Ectodermal cell (in vitro differentiated cells): ENCODE measurements around the gene LRRC8E.

Experiments used
- H3K27ac ChIP-seq: 2 replicates; pipeline ENCODE4 v1.7.0; 2013; ENCODE audit warnings: mild to moderate bottlenecking, low read depth, low read length; ENCODE audit not compliant: insufficient read depth, poor library complexity, severe bottlenecking
- H3K27me3 ChIP-seq: 2 replicates; pipeline ENCODE4 v1.7.0; 2013; ENCODE audit warnings: mild to moderate bottlenecking, low read length; ENCODE audit not compliant: insufficient read depth, control insufficient read depth, poor library complexity, severe bottlenecking
- H3K36me3 ChIP-seq: one replicate; pipeline ENCODE4 v1.7.0; 2013; ENCODE audit warnings: low read length; ENCODE audit not compliant: control insufficient read depth, insufficient read depth
- H3K4me1 ChIP-seq: one replicate; pipeline ENCODE4 v1.7.0; 2013; ENCODE audit warnings: low read length; ENCODE audit not compliant: control insufficient read depth, insufficient read depth
- H3K4me3 ChIP-seq: 2 replicates; pipeline ENCODE4 v1.7.0; 2013; ENCODE audit warnings: low read depth, low read length, control low read depth; ENCODE audit not compliant: insufficient read depth
- H3K9me3 ChIP-seq: 2 replicates; pipeline ENCODE4 v1.7.0; 2013; ENCODE audit warnings: mild to moderate bottlenecking, low read length, moderate library complexity; ENCODE audit not compliant: control insufficient read depth
- WGBS, 2 experiments: methylation state at CpG; one replicate each; pipeline ENCODE4 v1.1.7; 2013; ENCODE audit warnings: missing lambda C conversion rate in 2 of 2; 5-methylcytosine and 5-hydroxymethylcytosine counted together

Gene LRRC8E

DNA sequence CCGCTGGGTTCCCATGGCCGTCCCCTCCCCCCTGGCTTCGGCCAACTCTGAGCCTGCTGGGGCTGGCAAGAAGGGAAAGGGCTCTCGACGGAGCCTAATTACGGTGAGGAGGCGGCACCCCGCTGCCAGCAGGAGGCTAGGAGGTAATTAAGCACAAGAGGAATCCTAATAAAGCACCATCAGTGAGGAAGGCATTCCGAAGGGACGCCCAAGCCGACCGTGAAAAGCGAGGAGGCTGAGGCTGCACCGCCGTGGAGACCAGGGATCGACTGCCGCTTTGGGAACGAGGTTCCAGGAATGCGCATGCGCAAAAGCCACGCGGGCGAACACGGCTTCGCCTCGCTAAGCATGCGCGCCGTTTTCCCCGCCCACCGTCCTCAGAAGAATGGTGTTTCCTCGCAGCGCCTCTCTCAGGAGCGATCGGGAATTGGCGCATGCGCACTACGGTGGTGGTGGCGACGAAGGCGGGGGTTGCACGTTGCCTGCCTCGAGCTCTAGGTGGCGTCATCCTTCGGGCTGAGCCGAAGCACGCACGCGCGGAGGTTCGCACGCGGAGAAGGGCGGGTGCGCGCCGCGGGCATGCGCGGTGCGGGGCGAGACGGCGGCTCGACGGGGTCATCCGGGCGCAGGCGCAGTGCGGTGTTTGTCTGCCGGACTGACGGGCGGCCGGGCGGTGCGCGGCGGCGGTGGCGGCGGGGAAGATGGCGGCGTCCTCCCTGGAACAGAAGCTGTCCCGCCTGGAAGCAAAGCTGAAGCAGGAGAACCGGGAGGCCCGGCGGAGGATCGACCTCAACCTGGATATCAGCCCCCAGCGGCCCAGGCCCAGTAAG is 15.1 kb downstream of the LRRC8E start, which contains the start of gene MAP2K7:
TSS of gene MAP2K7 (plus strand) at position 634 of the 830 bp plus-strand sequence. CDS start at position 702, 68 bp downstream.
- Histone ChIP-seq H3K4me1 (peaks cover 11% of the 10 kb centered on the region), H3K27me3 (no peaks in the 10 kb centered on the region), H3K27ac (peak within 1 kb of the TSS; percentile 28), H3K9me3 (no peaks in the 10 kb centered on the region), H3K36me3 (no peaks in the 10 kb centered on the region), H3K4me3 (peak within 1 kb of the TSS; percentile 73)
- WGBS, 2 experiments = 0 to 1% methylated on average over 89 of the region's 89 CpGs

DNA sequence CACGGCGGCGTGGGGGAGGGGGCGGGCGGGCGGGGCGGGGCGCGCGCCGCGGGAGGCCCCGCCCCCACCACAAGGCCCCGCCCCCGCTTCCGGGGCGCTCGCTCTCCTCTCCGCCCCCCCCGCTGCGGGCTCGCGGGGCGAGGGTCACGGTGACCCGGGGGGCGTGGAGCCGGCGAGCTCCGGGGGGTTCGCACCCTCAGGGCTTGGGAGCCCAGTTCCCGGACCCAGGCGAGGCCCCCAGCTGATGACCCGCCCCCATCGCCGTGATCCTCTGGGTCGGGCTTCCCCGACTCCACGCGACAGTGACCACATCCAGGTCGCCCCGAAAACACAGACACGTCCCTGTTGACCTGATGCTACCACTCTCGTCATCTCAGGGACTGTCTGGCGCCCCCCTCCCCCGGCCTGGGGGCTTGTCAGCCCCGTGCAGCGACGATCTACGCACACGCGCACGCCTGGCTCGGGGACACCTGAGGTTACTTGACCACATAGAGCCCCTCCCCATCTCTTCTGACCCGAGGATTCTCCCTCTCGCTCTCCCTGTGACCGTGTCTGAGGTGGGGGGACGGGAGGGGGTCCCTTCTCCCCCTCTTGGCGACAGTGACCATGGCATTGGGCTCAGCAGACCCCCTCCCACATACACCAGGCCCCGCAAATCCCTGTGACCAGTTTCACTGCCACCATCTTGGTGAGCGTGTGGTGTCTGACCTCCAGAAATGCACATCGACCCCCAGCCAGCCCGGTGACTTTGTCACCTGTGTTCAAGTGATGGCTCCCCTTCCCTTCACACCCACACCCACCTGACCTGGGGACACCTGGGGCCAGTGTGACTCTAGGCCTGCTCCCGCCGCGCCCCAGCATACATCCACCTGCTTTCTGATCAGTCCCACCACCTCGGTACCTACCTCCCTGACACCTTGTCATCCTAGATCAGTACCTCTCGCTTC is 16.0 kb downstream of the LRRC8E start:
- no peaks in the 10 kb centered on the region for H3K27me3 ChIP-seq
- H3K36me3 ChIP-seq = no peaks in the 10 kb centered on the region
- H3K4me1 ChIP-seq = peaks cover 11% of the 10 kb centered on the region
- no peaks in the 10 kb centered on the region for H3K9me3 ChIP-seq
- H3K27ac ChIP-seq = no peak overlapping the region
- WGBS, 2 experiments = 12 to 13% methylated on average over 68 of the region's 68 CpGs
- peak overlapping the region; percentile 73 for H3K4me3 ChIP-seq

DNA sequence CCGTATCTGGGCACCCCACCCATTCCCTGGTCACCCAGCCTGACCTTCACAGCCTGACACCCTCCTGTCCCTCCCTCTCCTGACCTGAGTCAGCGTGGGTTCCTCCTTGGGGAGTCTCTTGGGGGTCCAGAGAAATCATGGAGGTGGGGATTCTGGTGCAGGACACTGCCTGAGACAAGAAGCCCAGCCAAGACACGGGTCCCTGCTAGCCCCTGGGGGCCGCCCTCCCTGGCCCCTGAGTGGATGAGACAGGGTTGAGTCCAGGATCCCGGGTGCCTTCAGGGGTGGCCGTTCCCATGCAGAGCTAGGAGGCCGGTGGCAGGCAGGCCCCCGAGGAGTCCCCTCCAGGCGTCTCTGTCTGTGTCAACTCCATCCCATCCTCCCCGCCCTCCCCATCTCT is 17.0 kb downstream of the LRRC8E start:
- Histone ChIP-seq H3K9me3 (no peaks in the 10 kb centered on the region), H3K4me3 (peak overlapping the region; percentile 73), H3K27ac (no peak overlapping the region), H3K4me1 (peaks cover 11% of the 10 kb centered on the region), H3K27me3 (no peaks in the 10 kb centered on the region), H3K36me3 (peaks cover 2% of the 10 kb centered on the region)
- 82 to 83% methylated on average over 10 of the region's 10 CpGs for WGBS, 2 experiments

DNA sequence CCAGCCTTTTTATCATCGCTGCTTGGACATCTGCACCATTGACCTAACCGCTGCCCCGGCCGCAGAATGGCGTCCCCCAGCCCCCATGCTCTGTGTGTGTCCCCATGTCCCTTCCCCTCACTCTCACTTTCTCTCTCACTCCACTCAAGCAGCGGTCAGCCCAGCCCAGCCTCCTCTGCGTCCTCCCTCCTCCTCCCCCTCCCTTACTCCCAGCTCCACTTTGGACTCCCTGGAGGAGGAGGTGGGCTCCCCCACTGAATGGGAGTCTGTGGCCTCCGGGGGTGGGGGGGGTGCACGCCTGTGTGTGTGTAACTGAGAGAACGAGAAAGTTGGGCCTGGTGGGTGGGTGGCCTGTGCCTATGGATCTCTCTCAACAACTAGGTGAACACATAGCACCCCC is 17.5 kb downstream of the LRRC8E start:
- Histone ChIP-seq H3K36me3 (peaks cover 8% of the 10 kb centered on the region), H3K9me3 (no peaks in the 10 kb centered on the region), H3K4me1 (peaks cover 11% of the 10 kb centered on the region), H3K27ac (no peak overlapping the region), H3K27me3 (no peaks in the 10 kb centered on the region), H3K4me3 (no peak overlapping the region)
- 96% methylated on average over 10 of the region's 10 CpGs for WGBS, 2 experiments

DNA sequence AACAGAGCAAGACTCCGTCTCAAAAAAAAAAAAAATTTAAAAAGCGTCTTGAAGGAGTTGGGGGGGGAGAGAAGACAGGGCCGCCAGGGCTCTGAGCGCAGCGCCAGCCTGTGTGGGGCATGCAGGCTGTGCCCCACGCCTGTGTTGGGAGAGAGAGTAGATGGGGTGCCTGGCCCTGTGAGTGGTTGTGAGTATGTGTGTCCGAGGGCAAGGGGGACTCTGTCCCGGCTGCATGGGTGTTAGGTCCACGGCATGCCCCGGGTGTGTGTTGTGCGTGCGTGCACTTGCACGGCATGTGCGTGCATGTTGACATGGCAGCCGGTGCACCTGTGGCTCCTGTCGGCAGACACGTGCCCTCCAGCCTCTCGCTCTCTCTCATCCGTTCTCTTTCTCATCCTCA is 18.8 kb downstream of the LRRC8E start:
- WGBS, 2 experiments = 94 to 95% methylated on average over 19 of the region's 19 CpGs
- Histone ChIP-seq H3K4me3 (no peak overlapping the region), H3K4me1 (peaks cover 11% of the 10 kb centered on the region), H3K27ac (no peak overlapping the region), H3K9me3 (no peaks in the 10 kb centered on the region), H3K36me3 (peaks cover 10% of the 10 kb centered on the region), H3K27me3 (no peaks in the 10 kb centered on the region)

DNA sequence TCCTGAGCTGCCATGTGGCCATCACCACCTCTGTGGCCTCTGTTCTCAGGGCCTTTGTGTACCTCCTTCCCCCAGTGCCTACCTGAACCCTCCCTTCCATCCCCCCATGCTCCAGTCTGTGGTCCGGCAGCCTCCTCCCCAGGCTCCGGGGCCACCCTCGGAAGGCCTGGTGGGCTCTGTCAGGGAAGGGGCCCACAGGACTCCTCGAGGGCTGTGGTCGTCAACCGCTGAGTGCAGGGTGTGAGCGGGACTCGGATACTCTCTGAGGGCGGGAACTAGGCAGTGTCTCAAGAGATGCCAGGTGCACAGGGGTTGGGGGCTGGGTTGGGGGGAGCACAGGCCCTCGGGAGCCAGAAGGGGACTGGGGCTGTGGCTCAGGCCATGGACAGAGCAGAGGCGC is 19.2 kb downstream of the LRRC8E start:
- no peaks in the 10 kb centered on the region for H3K9me3 ChIP-seq
- H3K4me3 ChIP-seq = no peak overlapping the region
- H3K27ac ChIP-seq = no peak overlapping the region
- H3K4me1 ChIP-seq = peaks cover 11% of the 10 kb centered on the region
- H3K27me3 ChIP-seq = no peaks in the 10 kb centered on the region
- H3K36me3 ChIP-seq = peaks cover 10% of the 10 kb centered on the region
- WGBS, 2 experiments = 94 to 96% methylated on average over 11 of the region's 11 CpGs

DNA sequence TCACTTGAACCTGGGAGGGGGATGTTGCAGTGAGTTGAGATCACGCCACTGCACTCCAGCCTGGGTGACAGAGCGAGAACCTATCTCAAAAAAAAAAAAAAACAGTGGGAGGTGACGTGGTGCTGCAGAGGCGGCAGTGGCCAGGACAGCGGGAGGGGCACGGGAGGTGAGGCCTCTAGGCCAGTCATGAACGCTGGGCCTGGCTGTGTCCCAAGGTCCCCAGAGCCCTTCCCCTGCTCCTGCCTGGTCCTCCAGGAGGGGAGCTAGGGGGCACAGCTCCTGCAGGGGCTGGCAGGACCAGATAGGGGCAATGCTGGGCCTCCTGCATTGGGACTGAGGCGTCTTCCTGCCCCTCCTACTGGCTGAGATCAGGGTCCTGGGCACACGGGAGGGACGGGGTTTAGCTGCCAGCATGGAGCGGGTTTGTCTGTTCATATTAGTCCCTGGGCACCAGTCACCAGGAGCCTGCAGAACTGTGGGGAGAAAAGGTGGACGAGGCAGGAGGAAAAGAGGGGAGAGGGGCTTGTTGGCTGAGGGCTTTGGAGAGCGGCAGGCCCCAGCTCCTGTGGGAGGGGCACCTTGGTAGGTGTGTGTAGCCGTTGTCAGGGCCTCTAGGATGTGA is 19.9 kb downstream of the LRRC8E start:
- H3K4me1 ChIP-seq = peaks cover 5% of the 10 kb centered on the region
- no peak overlapping the region for H3K27ac ChIP-seq
- H3K4me3 ChIP-seq = no peak overlapping the region
- WGBS, 2 experiments = 88 to 89% methylated on average over 14 of the region's 14 CpGs
- H3K36me3 ChIP-seq = peaks cover 10% of the 10 kb centered on the region
- no peaks in the 10 kb centered on the region for H3K9me3 ChIP-seq
- no peaks in the 10 kb centered on the region for H3K27me3 ChIP-seq

DNA sequence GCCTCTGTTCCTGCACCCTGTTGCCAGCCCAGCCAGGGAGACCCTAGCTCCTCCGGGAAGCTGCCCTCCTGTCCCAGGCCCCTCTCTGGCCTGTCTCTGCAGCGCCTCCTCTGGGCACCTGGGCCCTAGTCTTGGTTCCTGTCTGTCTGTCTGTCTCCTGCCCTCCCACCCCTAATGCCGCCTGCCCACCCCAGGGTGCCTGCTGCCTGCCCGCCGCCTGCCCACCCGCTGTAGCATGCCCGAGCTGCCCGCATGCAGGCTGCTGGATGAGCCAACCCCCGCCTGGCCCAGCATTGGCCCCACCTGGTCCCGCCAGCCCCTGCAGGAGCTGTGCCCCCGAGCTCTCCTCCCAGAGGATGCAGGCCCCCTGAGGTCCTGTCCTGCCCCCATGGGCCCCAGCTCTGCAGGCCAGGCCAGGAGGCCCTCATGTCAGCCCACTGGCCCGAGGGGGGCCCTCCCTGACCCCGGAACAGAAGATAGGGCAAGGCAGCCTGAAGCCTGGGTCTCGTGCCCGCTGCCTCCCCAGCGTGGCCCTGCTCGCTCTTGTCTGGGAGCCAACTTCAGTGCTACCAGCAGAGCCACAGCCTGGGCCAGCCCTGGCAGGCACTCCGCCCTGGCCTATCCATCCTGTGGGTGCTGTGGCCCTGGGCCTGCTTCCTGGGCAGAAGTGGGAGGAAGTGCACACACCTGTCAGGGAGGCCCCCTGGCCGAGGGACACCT is 20.6 kb downstream of the LRRC8E start:
- peaks cover under 1% of the 10 kb centered on the region for H3K27me3 ChIP-seq
- peaks cover 10% of the 10 kb centered on the region for H3K36me3 ChIP-seq
- no peaks in the 10 kb centered on the region for H3K9me3 ChIP-seq
- H3K27ac ChIP-seq = no peak overlapping the region
- H3K4me1 ChIP-seq = peaks cover 5% of the 10 kb centered on the region
- WGBS, 2 experiments = 89 to 90% methylated on average over 19 of the region's 19 CpGs
- no peak overlapping the region for H3K4me3 ChIP-seq

DNA sequence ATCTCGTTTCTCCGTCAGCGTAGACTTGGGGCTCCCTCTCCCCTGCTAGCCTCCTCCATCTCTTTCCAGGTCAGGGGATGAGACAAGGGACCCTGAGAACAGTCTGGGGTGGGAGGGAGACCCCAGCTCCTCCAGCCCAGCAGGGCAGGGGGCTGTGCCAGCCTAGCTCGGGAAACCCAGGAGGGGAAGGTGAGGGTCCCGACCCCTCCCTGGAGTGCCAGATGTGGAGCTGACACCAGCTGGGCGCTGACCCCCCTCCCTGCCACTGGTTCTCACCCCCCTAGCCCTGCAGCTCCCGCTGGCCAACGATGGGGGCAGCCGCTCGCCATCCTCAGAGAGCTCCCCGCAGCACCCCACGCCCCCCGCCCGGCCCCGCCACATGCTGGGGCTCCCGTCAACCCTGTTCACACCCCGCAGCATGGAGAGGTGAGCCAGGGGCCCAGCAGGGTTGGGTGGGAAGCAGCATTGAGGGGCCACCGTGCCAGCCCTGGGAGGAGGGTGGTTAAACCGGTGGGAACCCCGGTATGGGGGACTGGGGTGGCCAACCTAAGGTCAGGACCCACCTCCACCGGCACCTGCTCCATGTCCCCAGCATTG is 21.3 kb downstream of the LRRC8E start:
- Histone ChIP-seq H3K36me3 (peaks cover 10% of the 10 kb centered on the region), H3K4me3 (no peak overlapping the region), H3K27ac (no peak overlapping the region), H3K4me1 (peaks cover 3% of the 10 kb centered on the region), H3K9me3 (no peaks in the 10 kb centered on the region), H3K27me3 (peaks cover 7% of the 10 kb centered on the region)
- 96 to 97% methylated on average over 21 of the region's 21 CpGs for WGBS, 2 experiments
